Neuronal stem cell (in vitro differentiated cells): ENCODE data around the gene RASGRP1.

Experiments used
- DNase-seq: peaks from one replicate; pipeline ENCODE4 v3.0.0-alpha.2; 2013; ENCODE audit warnings: low spot score
- H2AFZ ChIP-seq: one replicate; pipeline ENCODE4 v1.6.1; 2013; ENCODE audit warnings: mild to moderate bottlenecking, low read length, inconsistent platforms
- H2AK5ac ChIP-seq: 2 replicates; pipeline ENCODE4 v1.6.1; 2013; ENCODE audit warnings: low read depth, mild to moderate bottlenecking, inconsistent platforms, low read length, moderate library complexity, mixed read lengths
- H2BK120ac ChIP-seq: 2 replicates; pipeline ENCODE4 v1.6.1; 2013; ENCODE audit warnings: low read depth, mild to moderate bottlenecking, inconsistent platforms, low read length, moderate library complexity, mixed read lengths
- H2BK12ac ChIP-seq: one replicate; pipeline ENCODE4 v1.6.1; 2013; ENCODE audit warnings: low read length, inconsistent platforms
- H2BK15ac ChIP-seq: 2 replicates; pipeline ENCODE4 v1.6.1; 2013; ENCODE audit warnings: mild to moderate bottlenecking, low read length, inconsistent platforms, mixed read lengths
- H2BK5ac ChIP-seq: one replicate; pipeline ENCODE4 v1.6.1; 2013; ENCODE audit warnings: inconsistent platforms, mild to moderate bottlenecking, low read length, moderate library complexity
- H3K14ac ChIP-seq: one replicate; pipeline ENCODE4 v1.6.1; 2013; ENCODE audit warnings: low read length, inconsistent platforms
- H3K18ac ChIP-seq: 2 replicates; pipeline ENCODE4 v1.6.1; 2013; ENCODE audit warnings: low read length, inconsistent platforms
- H3K23ac ChIP-seq: 2 replicates; pipeline ENCODE4 v1.6.1; 2013; ENCODE audit warnings: low read depth, mild to moderate bottlenecking, mixed read lengths, low read length, inconsistent platforms; ENCODE audit not compliant: poor library complexity
- H3K27ac ChIP-seq: replicated peaks from 3 replicates; pipeline ENCODE4 v1.5.1; 2013; ENCODE audit warnings: low read length, inconsistent platforms
- H3K27me3 ChIP-seq, 3 experiments: 2 replicates each; pipeline ENCODE4 v1.6.1; 2013; ENCODE audit warnings: low read length in 3 of 3, mild to moderate bottlenecking in 2 of 3, inconsistent platforms in 1 of 3, low read depth in 1 of 3, mixed read lengths in 1 of 3, moderate library complexity in 1 of 3; ENCODE audit not compliant: control insufficient read depth in 3 of 3, insufficient read depth in 3 of 3
- H3K36me3 ChIP-seq, 2 donors: replicated peaks in 1 of 2; 2 replicates each; pipeline ENCODE4 v1.6.1; 2013; ENCODE audit warnings: low read length in 2 of 2; ENCODE audit not compliant: control insufficient read depth in 2 of 2, insufficient read depth in 2 of 2
- H3K4ac ChIP-seq: 2 replicates; pipeline ENCODE4 v1.6.1; 2013; ENCODE audit warnings: inconsistent platforms, mild to moderate bottlenecking, low read length, moderate library complexity
- H3K4me1 ChIP-seq, 2 donors: 1 replicate in 1 of 2; 2 replicates in 1 of 2; pipeline ENCODE4 v1.6.1; 2013; ENCODE audit warnings: low read length in 2 of 2, low read depth in 1 of 2; ENCODE audit not compliant: control insufficient read depth in 2 of 2, insufficient read depth in 1 of 2
- H3K4me2 ChIP-seq: one replicate; pipeline ENCODE4 v1.6.1; 2013; ENCODE audit warnings: mild to moderate bottlenecking, low read length, inconsistent platforms; ENCODE audit not compliant: insufficient read depth, poor library complexity, severe bottlenecking
- H3K4me3 ChIP-seq, 2 donors: 2 replicates each; pipeline ENCODE4 v1.5.1; 2013; ENCODE audit warnings: low read length in 2 of 2, mild to moderate bottlenecking in 2 of 2, inconsistent platforms in 1 of 2, moderate library complexity in 1 of 2
- H3K79me1 ChIP-seq: one replicate; pipeline ENCODE4 v1.6.1; 2013; ENCODE audit warnings: low read depth, mild to moderate bottlenecking, inconsistent platforms, low read length, moderate library complexity
- H3K9ac ChIP-seq: one replicate; pipeline ENCODE4 v1.6.1; 2013; ENCODE audit warnings: mild to moderate bottlenecking, low read depth, low read length, inconsistent platforms; ENCODE audit not compliant: poor library complexity
- H3K9me3 ChIP-seq, 2 donors: replicated peaks in 1 of 2; 2 replicates each; pipeline versions ENCODE3 to v1.6.1; 2013; ENCODE audit warnings: low read length in 2 of 2, mild to moderate bottlenecking in 2 of 2, inconsistent platforms in 1 of 2, low read depth in 1 of 2, mixed read lengths in 1 of 2, moderate library complexity in 1 of 2; ENCODE audit not compliant: control insufficient read depth in 2 of 2, insufficient read depth in 1 of 2
- H4K8ac ChIP-seq: one replicate; pipeline ENCODE4 v1.6.1; 2013; ENCODE audit warnings: low read depth, mild to moderate bottlenecking, inconsistent platforms, low read length, moderate library complexity
- H4K91ac ChIP-seq: one replicate; pipeline ENCODE4 v1.6.1; 2013; ENCODE audit warnings: low read length, low read depth, mild to moderate bottlenecking, inconsistent platforms; ENCODE audit not compliant: poor library complexity
- WGBS, 2 donors: extraction: QIAGEN DNeasy Blood & Tissue Kit; methylation state at CpG; one replicate each; pipeline ENCODE4 v1.1.7; 2013; ENCODE audit warnings: missing lambda C conversion rate in 2 of 2, mixed read lengths in 1 of 2; ENCODE audit not compliant: insufficient read length in 2 of 2, insufficient replicate concordance in 1 of 2; ENCODE audit errors: extremely low coverage in 2 of 2; 5-methylcytosine and 5-hydroxymethylcytosine counted together

RASGRP1 gene

GRCh38 chr15:38558372-38559059, 6.1 kb downstream of the RASGRP1 start:
- H3K27ac ChIP-seq: no peak overlapping the region
- H3K36me3 ChIP-seq: no peaks in the 10 kb centered on the region
- no CpG with 5 or more reads among the region's 6 CpGs for WGBS, 2 donors

GRCh38 chr15:38557921-38558320, 6.7 kb downstream of the RASGRP1 start:
- H2BK120ac ChIP-seq: no peak overlapping the region
- H4K91ac ChIP-seq: no peak overlapping the region
- H3K27ac ChIP-seq: no peak overlapping the region
- H3K23ac ChIP-seq: no peak overlapping the region
- no peak overlapping the region for H2AFZ ChIP-seq
- no peak overlapping the region for H2BK12ac ChIP-seq
- no CpG with 5 or more reads among the region's 10 CpGs for WGBS, 2 donors
- H3K79me1 ChIP-seq: no peaks in the 10 kb centered on the region
- H2BK5ac ChIP-seq: no peak overlapping the region
- no peak overlapping the region for H3K4me3 ChIP-seq
- no peaks in the 10 kb centered on the region for H3K9me3 ChIP-seq
- no peak overlapping the region for H3K9ac ChIP-seq
- no peaks in the 10 kb centered on the region for H3K4me1 ChIP-seq
- H3K4me2 ChIP-seq: no peak overlapping the region
- no peak overlapping the region for H4K8ac ChIP-seq
- no peak overlapping the region for H3K14ac ChIP-seq
- H3K18ac ChIP-seq: no peak overlapping the region
- H3K4ac ChIP-seq: no peak overlapping the region
- DNase-seq: no peak
- H2AK5ac ChIP-seq: no peak overlapping the region
- no peak overlapping the region for H2BK15ac ChIP-seq
- H3K36me3 ChIP-seq: no peaks in the 10 kb centered on the region
- peaks cover 0 to 32% (median 0%) of the 10 kb centered on the region in 3 experiments for H3K27me3 ChIP-seq

More at GRCh38 chr15:38558372-38559059, 6.1 kb downstream of the RASGRP1 start:
- Histone ChIP-seq H3K27me3 (peaks cover 0 to 38% (median 0%) of the 10 kb centered on the region in 3 experiments), H2BK15ac (no peak overlapping the region), H2BK12ac (no peak overlapping the region), H2BK120ac (no peak overlapping the region), H3K4me2 (no peak overlapping the region), H2AFZ (no peak overlapping the region), H2BK5ac (no peak overlapping the region), H2AK5ac (no peak overlapping the region), H3K18ac (no peak overlapping the region), H3K14ac (no peak overlapping the region), H4K8ac (no peak overlapping the region), H3K4me3 (no peak overlapping the region), H3K79me1 (no peaks in the 10 kb centered on the region), H3K4me1 (no peaks in the 10 kb centered on the region), H3K4ac (no peak overlapping the region), H3K9me3 (no peaks in the 10 kb centered on the region), H3K23ac (no peak overlapping the region), H3K9ac (no peak overlapping the region), H4K91ac (no peak overlapping the region)
- no peak for DNase-seq

- no peak for DNase-seq
- no peak overlapping the region for H2BK120ac ChIP-seq
- no peaks in the 10 kb centered on the region for H3K36me3 ChIP-seq
- no peak overlapping the region for H4K8ac ChIP-seq
- H3K4me1 ChIP-seq: peaks cover 0 to 1% of the 10 kb centered on the region in 2 donors
- no peak overlapping the region for H3K14ac ChIP-seq
- H3K4ac ChIP-seq: no peak overlapping the region
- H2BK12ac ChIP-seq: no peak overlapping the region
- no peak overlapping the region for H2BK15ac ChIP-seq
- no peak overlapping the region for H2AK5ac ChIP-seq
- H3K79me1 ChIP-seq: no peaks in the 10 kb centered on the region
- no peak overlapping the region for H3K23ac ChIP-seq
- no peak overlapping the region for H3K9ac ChIP-seq
- H3K18ac ChIP-seq: no peak overlapping the region
- H2BK5ac ChIP-seq: no peak overlapping the region
- H3K27me3 ChIP-seq: peaks cover 0 to 15% (median 1%) of the 10 kb centered on the region in 3 experiments
- no peak overlapping the region for H3K4me3 ChIP-seq
- H2AFZ ChIP-seq: no peak overlapping the region
- H4K91ac ChIP-seq: no peak overlapping the region
- H3K27ac ChIP-seq: no peak overlapping the region
- H3K9me3 ChIP-seq: no peaks in the 10 kb centered on the region
- WGBS, 2 donors: no CpG with 5 or more reads among the region's 5 CpGs
- no peak overlapping the region for H3K4me2 ChIP-seq
Observed at GRCh38 chr15:38555686-38556334, 8.8 kb downstream of the RASGRP1 start.

DNA sequence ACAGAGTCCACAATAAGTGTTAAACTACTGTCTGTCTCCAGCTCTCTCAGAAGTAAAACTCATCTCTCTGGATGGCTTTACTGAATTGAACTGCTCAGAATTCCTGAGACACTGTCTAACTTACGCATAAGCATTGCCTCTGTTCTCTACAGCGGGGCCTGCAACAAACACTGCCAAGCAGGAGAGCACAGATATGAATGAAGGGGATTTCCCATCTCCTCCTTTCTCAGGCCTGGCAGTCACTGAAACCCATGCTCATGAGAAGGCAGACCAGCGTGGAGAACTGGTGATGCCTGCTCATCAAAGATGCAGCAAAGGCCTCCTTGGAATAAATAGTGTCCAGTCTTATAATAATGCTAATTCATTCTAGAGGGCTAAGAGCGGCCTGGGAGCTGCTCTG, 10.3 kb downstream of the RASGRP1 start:
- H3K79me1 ChIP-seq: no peaks in the 10 kb centered on the region
- no peak overlapping the region for H3K4ac ChIP-seq
- no peak overlapping the region for H3K14ac ChIP-seq
- no peak overlapping the region for H2BK15ac ChIP-seq
- no peak overlapping the region for H2BK12ac ChIP-seq
- no peak overlapping the region for H3K4me3 ChIP-seq
- no peaks in the 10 kb centered on the region for H3K9me3 ChIP-seq
- H4K8ac ChIP-seq: no peak overlapping the region
- WGBS, 2 donors: no CpG with 5 or more reads among the region's 4 CpGs
- H3K4me2 ChIP-seq: no peak overlapping the region
- H3K23ac ChIP-seq: no peak overlapping the region
- H3K9ac ChIP-seq: no peak overlapping the region
- H3K27ac ChIP-seq: no peak overlapping the region
- H2AFZ ChIP-seq: no peak overlapping the region
- H2BK5ac ChIP-seq: no peak overlapping the region
- H3K18ac ChIP-seq: no peak overlapping the region
- no peak overlapping the region for H2AK5ac ChIP-seq
- no peak overlapping the region for H2BK120ac ChIP-seq
- no peak for DNase-seq
- H4K91ac ChIP-seq: no peak overlapping the region
- no peaks in the 10 kb centered on the region for H3K36me3 ChIP-seq
- peaks cover 0 to 1% of the 10 kb centered on the region in 2 donors for H3K4me1 ChIP-seq
- H3K27me3 ChIP-seq: peaks cover 0 to 7% (median 1%) of the 10 kb centered on the region in 3 experiments
